HG03575 (cell line): ENCODE data around the gene PHLDA3.
"Not testable (repeated sequence)": the region's sequence is repeated elsewhere in the genome, so short reads cannot be mapped to it uniquely, and the experiment has no call there.

Source experiments
- ATAC-seq: cut with Tn5 transposase; IDR thresholded peaks from one replicate; pipeline ENCODE4 v1.9.1; 2021; ENCODE audit not compliant: unreplicated experiment, insufficient number of reproducible peaks, low FRiP score; ENCODE audit errors: extremely low read depth

The PHLDA3 gene

GRCh38 chr1:201472321-201472720 lies 3.3 kb upstream of the PHLDA3 start:
- ATAC-seq, result not testable (repeated sequence)

- no peak for ATAC-seq
These were observed 2.8 kb upstream of the PHLDA3 start for GRCh38 chr1:201471772-201472171.

GRCh38 chr1:201470581-201470980 lies 1.6 kb upstream of the PHLDA3 start:
- ATAC-seq, result no peak

GRCh38 chr1:201469645-201470074 lies 672 bp upstream of the PHLDA3 start:
- ATAC-seq, result no peak

GRCh38 chr1:201468501-201468843 lies 516 bp downstream of the PHLDA3 start:
- ATAC-seq, result no peak

- ATAC-seq, result no peak
These were observed 2.5 kb downstream of the PHLDA3 start for GRCh38 chr1:201466492-201466891.

- no peak for ATAC-seq
These were observed 3.2 kb downstream of the PHLDA3 start for GRCh38 chr1:201465698-201466290.

GRCh38 chr1:201463071-201463552 lies 5.9 kb downstream of the PHLDA3 start:
- ATAC-seq, result no peak

GRCh38 chr1:201461645-201462441 lies 7.1 kb downstream of the PHLDA3 start:
- ATAC-seq, result no peak

- ATAC-seq, result no peak
These were observed 8.0 kb downstream of the PHLDA3 start for GRCh38 chr1:201460814-201461644.

GRCh38 chr1:201459775-201460174 lies 9.2 kb downstream of the PHLDA3 start:
- ATAC-seq, result no peak

GRCh38 chr1:201459052-201459451 lies 9.9 kb downstream of the PHLDA3 start:
- no peak for ATAC-seq

GRCh38 chr1:201457508-201457960 lies 11.5 kb downstream of the PHLDA3 start:
- no peak for ATAC-seq

- ATAC-seq, result no peak
These were observed 12.3 kb downstream of the PHLDA3 start for GRCh38 chr1:201456499-201457309.

- ATAC-seq, result no peak
These were observed 13.9 kb downstream of the PHLDA3 start for GRCh38 chr1:201455098-201455497.

- no peak for ATAC-seq
These were observed 14.4 kb downstream of the PHLDA3 start for GRCh38 chr1:201454608-201455007.

GRCh38 chr1:201452866-201453265 lies 16.1 kb downstream of the PHLDA3 start:
- ATAC-seq, result no peak

GRCh38 chr1:201450721-201451291 lies 18.2 kb downstream of the PHLDA3 start:
- ATAC-seq, result no peak

- no peak for ATAC-seq
These were observed 20.0 kb downstream of the PHLDA3 start for GRCh38 chr1:201448990-201449389.
